A549 (cell line): ENCODE measurements around the gene ZNF536. TPM values are rescaled to one million over a fixed set of nuclear protein-coding genes. Genes with fewer than 3 reads are reported as not detected.

ENCODE experiments used
- ATAC-seq, 2 experiments: fragments of 200-7000 bp in 1 of 2; fragments of >200 bp in 1 of 2; cut with Nextera tagmentation in 1 of 2; cut with Tn5 transposase in 1 of 2; 3 replicates each; pipeline versions ENCODE4 v1.8.0 to v1.9.1; 2018 to 2020; ENCODE audit warnings: mild to moderate bottlenecking in 1 of 2, moderate library complexity in 1 of 2
- CTCF ChIA-PET: fragments of 300-600 bp; sonication (Branson Sonifier 250); formaldehyde crosslinking; extraction: SDS; loops from one replicate; lab custom pipeline; 2021; ENCODE audit warnings: antibody characterized with exemption, inconsistent platforms; lab: Yijun Ruan, JAX
- POLR2A ChIA-PET: fragments of 350-600 bp; formaldehyde crosslinking; extraction: SDS; loops from one replicate; lab custom pipeline; 2021; ENCODE audit warnings: antibody characterized with exemption, inconsistent platforms; lab: Yijun Ruan, JAX
- DNase-seq, 2 experiments: peaks; one replicate each; pipeline versions ENCODE4 v3.0.0 to v3.0.0-alpha.2; 2011 to 2016; ENCODE audit warnings: low read depth in 1 of 2, low spot score in 1 of 2
- FAIRE-seq: peaks from 2 replicates; lab custom pipeline; 2011; peaks lifted over from hg19 to GRCh38; lab: Jason Lieb, UNC
- H3K27ac ChIP-seq, 2 experiments: fragments of >200 bp; sonication (Bioruptor Twin); formaldehyde crosslinking; 3 replicates each; pipeline ENCODE4 v1.5.1; 2016 to 2017
- H3K4me1 ChIP-seq: fragments of >200 bp; sonication (Bioruptor Twin); formaldehyde crosslinking; 3 replicates; pipeline ENCODE4 v1.6.1; 2016
- H3K4me2 ChIP-seq: fragments of >200 bp; sonication (Bioruptor Twin); formaldehyde crosslinking; 3 replicates; pipeline ENCODE4 v1.6.1; 2016
- H3K4me3 ChIP-seq: fragments of >200 bp; sonication (Bioruptor Twin); formaldehyde crosslinking; 3 replicates; pipeline ENCODE4 v1.5.1; 2016
- H3K9me3 ChIP-seq: fragments of >200 bp; sonication (Bioruptor Twin); formaldehyde crosslinking; 3 replicates; pipeline ENCODE4 v1.6.1; 2016
- BHLHE40 ChIP-seq: IDR thresholded peaks from 2 replicates; pipeline ENCODE4 v1.6.1; 2012; ENCODE audit warnings: low read depth, low read length, inconsistent platforms
- CBX8 ChIP-seq: fragments of 200-600 bp; sonication (generic); IDR thresholded peaks from 2 replicates; pipeline ENCODE4 v1.6.1; 2016
- CHD2 ChIP-seq: fragments of 150-350 bp; IDR thresholded peaks from 2 replicates; pipeline ENCODE4 v1.6.1; 2014; ENCODE audit warnings: low read length; ENCODE audit not compliant: partially characterized antibody
- EHF ChIP-seq: fragments of 250-450 bp; sonication (Bioruptor Pico); IDR thresholded peaks from 2 replicates; pipeline ENCODE4 v1.5.0; 2020; ENCODE audit warnings: mild to moderate bottlenecking
- EHMT2 ChIP-seq: fragments of 200-600 bp; sonication (generic); IDR thresholded peaks from 2 replicates; pipeline ENCODE4 v1.6.1; 2016; ENCODE audit warnings: antibody characterized with exemption, low read depth, mild to moderate bottlenecking, moderate library complexity
- EP300 ChIP-seq, 2 experiments: fragments of >200 bp; sonication (Bioruptor Twin); formaldehyde crosslinking; IDR thresholded peaks; 2 replicates in 1 of 2; 3 replicates in 1 of 2; pipeline ENCODE4 v1.6.1; 2016 to 2017
- ESRRA ChIP-seq: fragments of 150-350 bp; IDR thresholded peaks from 2 replicates; pipeline ENCODE4 v1.6.1; 2014; ENCODE audit warnings: mild to moderate bottlenecking, low read length, borderline replicate concordance
- FOSB ChIP-seq: fragments of 250-450 bp; sonication (Bioruptor Pico); IDR thresholded peaks from 2 replicates; pipeline ENCODE4 v1.5.0; 2020; ENCODE audit warnings: mild to moderate bottlenecking, moderate library complexity
- FOXS1 ChIP-seq: fragments of 250-450 bp; sonication (Bioruptor Pico); IDR thresholded peaks from 2 replicates; pipeline ENCODE4 v1.5.0; 2020; ENCODE audit warnings: mild to moderate bottlenecking, moderate library complexity
- HDAC2 ChIP-seq: fragments of 200-600 bp; sonication (generic); IDR thresholded peaks from 2 replicates; pipeline ENCODE4 v1.6.1; 2016
- HOXB13 ChIP-seq: fragments of 250-450 bp; sonication (Bioruptor Pico); IDR thresholded peaks from 2 replicates; pipeline ENCODE4 v1.5.0; 2020; ENCODE audit warnings: low read depth, mild to moderate bottlenecking, moderate library complexity
- JUN ChIP-seq, 2 experiments: fragments of >200 bp; sonication (Bioruptor Twin); formaldehyde crosslinking; IDR thresholded peaks; 2 replicates in 1 of 2; 3 replicates in 1 of 2; pipeline ENCODE4 v1.6.1; 2016 to 2017
- KDM1A ChIP-seq: fragments of 200-600 bp; sonication (generic); IDR thresholded peaks from 2 replicates; pipeline ENCODE4 v1.6.1; 2016; ENCODE audit warnings: low read depth, mild to moderate bottlenecking
- NFE2L2 ChIP-seq: fragments of 150-350 bp; conservative IDR thresholded peaks from 2 replicates; pipeline ENCODE4 v1.6.1; 2014; ENCODE audit warnings: low read length
- RFX5 ChIP-seq: fragments of 450-650 bp; IDR thresholded peaks from 2 replicates; pipeline ENCODE4 v1.7.1; 2014; ENCODE audit warnings: antibody characterized with exemption, mild to moderate bottlenecking, moderate library complexity
- SMC3 ChIP-seq: fragments of >200 bp; sonication (Bioruptor Twin); formaldehyde crosslinking; IDR thresholded peaks from 3 replicates; pipeline ENCODE4 v1.6.1; 2018; ENCODE audit warnings: inconsistent platforms
- SREBF2 ChIP-seq: fragments of 450-650 bp; IDR thresholded peaks from 2 replicates; pipeline ENCODE4 v1.6.1; 2014; ENCODE audit warnings: mild to moderate bottlenecking, moderate library complexity
- TFCP2L1 ChIP-seq: fragments of 250-450 bp; sonication (Bioruptor Pico); IDR thresholded peaks from 2 replicates; pipeline ENCODE4 v1.5.0; 2021; ENCODE audit warnings: mild to moderate bottlenecking
- ZC3H11A ChIP-seq: fragments of 450-650 bp; IDR thresholded peaks from 2 replicates; pipeline ENCODE4 v1.6.1; 2014; ENCODE audit warnings: antibody characterized with exemption, mild to moderate bottlenecking
- ZNF302 ChIP-seq: fragments of 250-450 bp; sonication (Bioruptor Pico); IDR thresholded peaks from 2 replicates; pipeline ENCODE4 v1.9.0; 2021; ENCODE audit warnings: inconsistent platforms, mild to moderate bottlenecking, moderate library complexity
- WGBS: methylation state at CpG from one replicate; pipeline ENCODE4 v1.1.6; 2017; ENCODE audit errors: missing lambda C conversion rate; 5-methylcytosine and 5-hydroxymethylcytosine counted together
- polyA plus RNA-seq, 4 experiments: library from polyadenylated mRNA; depleted of rRNA in 3 of 4; stranded (reverse); fragments of >200 nt; fragmentation: RNase III in 1 of 4; extraction: RNeasy Plus Mini Kit Qiagen cat#74134 plus additional on column Dnase treatment in 1 of 4; gene quantifications; 2 replicates in 3 of 4; 3 replicates in 1 of 4; pipeline ENCODE4 v1.2.3, GENCODE V29; 2011 to 2017
- TF ChIP-seq, protein P1 (sequence below): IDR thresholded peaks from 2 replicates; pipeline ENCODE4 v1.6.1; 2012; ENCODE audit warnings: low read depth, borderline replicate concordance
- TF ChIP-seq, protein P2 (sequence below): fragments of >200 bp; sonication (Bioruptor Twin); formaldehyde crosslinking; IDR thresholded peaks from 2 replicates; pipeline ENCODE4 v1.6.1; 2016
- TF ChIP-seq, protein P3 (sequence below): fragments of >200 bp; sonication (Bioruptor Twin); formaldehyde crosslinking; IDR thresholded peaks from 3 replicates; pipeline ENCODE4 v1.6.1; 2016
- TF ChIP-seq, protein P4 (sequence below): IDR thresholded peaks from 2 replicates; pipeline ENCODE4 v1.6.1; 2012
- TF ChIP-seq, protein P5 (sequence below): fragments of 250-450 bp; sonication (Bioruptor Pico); IDR thresholded peaks from 2 replicates; pipeline ENCODE4 v1.5.0; 2020; ENCODE audit warnings: low read depth, mild to moderate bottlenecking, moderate library complexity

Gene ZNF536
- polyA plus RNA-seq, 2 of the 4 experiments (the other 2 are of a cell fraction): not detected

DNA sequence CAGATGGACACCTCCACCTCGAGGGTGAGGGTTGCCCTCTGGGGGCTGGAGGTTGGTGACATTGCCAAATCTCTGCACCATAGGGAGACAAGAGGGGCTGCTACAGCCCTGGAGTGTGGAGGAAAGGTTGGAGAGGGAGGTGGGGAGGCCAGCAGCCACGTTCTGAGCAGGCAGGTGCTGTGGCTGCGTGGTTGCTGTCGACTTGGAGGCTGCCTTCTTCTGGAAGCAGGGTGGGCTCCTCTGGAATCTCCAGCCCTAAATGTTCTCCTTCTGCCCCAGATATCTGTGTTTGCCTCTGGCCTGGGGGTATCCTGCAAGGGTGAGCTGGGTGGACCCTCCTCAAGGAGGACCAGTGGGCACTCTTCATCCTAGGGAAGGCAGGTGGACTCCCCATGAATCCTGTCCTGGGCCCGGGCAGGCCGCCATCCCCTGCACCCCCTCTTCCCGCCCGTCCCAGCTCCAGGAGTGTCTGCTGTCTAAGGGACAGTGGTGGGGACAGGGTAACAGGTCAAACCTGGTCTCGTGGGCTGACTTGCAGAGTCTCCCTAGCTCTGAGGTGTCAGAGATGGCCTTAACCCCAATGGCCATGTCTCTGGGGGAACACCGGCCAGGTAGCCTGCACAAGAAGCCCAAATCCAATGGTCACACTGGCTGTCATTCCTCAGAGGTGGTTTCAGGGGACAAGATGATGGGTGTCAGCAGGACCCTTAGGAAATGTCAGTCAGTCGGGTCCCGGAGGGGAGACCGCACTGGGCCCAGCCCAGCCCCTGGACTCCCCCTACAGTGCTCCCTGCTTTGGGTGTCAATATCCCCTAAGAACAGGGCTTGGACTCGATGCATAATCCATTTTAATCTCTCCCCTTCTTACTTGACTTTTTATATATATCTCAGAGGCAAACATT lies 32.3 kb upstream of the ZNF536 start:
- DNase-seq (no peak), FAIRE-seq (no peak), ATAC-seq (no peak)

DNA sequence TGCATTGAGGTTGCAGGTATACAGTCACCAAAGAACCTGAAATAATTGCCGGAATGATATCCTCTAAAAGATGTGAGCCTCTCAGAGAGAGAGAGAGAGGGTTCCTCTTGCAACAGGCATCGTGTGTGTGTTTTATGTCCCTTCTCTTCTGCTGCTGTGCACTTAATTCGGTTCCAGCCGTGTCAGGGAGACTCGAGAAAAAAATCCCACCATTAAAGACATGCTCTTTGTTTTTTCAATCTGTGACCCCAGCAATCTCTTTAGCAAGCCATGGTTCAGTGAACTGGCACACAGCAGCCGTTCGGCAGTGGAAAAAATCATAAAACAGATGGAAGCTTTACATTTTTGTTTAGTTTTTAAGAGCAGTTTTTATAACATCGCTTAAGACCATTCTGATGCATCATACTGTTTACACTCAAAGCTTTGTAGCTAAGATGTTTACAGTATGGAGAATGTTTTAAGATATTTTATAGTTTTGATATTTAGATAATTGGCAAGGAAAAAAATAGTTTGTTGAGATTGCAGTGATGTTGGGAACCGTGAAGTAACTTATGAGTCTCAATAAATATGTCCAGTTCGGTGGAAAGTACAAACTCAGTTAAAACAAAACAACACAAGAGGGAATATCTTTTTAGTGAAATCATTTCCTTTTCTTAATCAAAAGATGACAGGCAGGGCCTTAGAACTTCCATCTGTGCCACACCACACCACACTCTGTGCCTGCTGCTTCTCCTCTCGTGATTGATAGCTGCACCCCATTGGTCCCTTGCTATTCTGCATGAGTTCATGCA lies 31.2 kb upstream of the ZNF536 start:
- no peak for DNase-seq

More for the DNA sequence above, 32.3 kb upstream of the ZNF536 start:
- H3K4me2 ChIP-seq: no peak overlapping the region
- H3K4me1 ChIP-seq: no peaks in the 10 kb centered on the region
- no peak overlapping the region for H3K4me3 ChIP-seq
- CTCF ChIA-PET: no interaction called here
- no peaks in the 10 kb centered on the region; the same call in 2 of the 3 replicates for H3K9me3 ChIP-seq
- H3K27ac ChIP-seq: no peak overlapping the region
- no peak for TF ChIP-seq TFCP2L1 (CRISPR knock-in tag)
- no peak for TF ChIP-seq FOSB (CRISPR knock-in tag)
- TF ChIP-seq ZNF302 (CRISPR knock-in tag): no peak
- TF ChIP-seq EHMT2: no peak
- TF ChIP-seq BHLHE40: no peak
- TF ChIP-seq EHF (CRISPR knock-in tag): no peak
- no peak for TF ChIP-seq FOXS1 (CRISPR knock-in tag)
- no peak for TF ChIP-seq SMC3
- TF ChIP-seq EP300 (IDR thresholded peaks at IDR 0.05): no peak
- no peak for TF ChIP-seq SREBF2
- no peak for TF ChIP-seq HOXB13
- TF ChIP-seq, all 56 proteins: peak for 0
- POLR2A ChIA-PET: no interaction called here
- WGBS: 11% methylated on average over 14 of the region's 14 CpGs

DNA sequence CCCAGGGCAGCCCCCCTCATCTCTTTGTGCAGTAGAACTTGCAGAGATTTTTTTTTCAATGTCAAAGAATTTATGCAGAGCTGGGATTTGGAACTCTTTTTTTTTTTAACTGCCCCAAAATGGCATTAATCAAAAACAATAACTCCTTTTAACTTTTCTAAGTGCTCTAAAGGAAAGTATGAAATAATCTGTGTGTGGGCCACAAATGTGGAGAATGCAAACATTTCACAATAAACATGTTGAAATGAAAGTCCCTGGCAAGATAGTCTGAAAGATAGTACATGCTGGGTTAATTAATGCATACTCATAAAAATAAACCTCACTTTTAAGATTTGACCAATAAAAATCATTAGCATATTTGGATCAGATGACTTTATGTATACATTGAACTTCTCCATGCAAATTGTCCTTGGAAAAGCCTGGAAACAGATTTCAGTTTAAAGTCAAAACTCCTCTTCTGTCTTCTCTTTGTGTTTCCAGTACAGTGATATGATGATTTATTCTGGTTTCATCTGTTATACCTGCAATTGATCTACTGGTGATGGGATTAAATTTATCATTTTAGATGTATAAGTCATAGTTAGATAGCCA lies 30.5 kb upstream of the ZNF536 start:
- CTCF ChIA-PET: interaction anchor here (0.7 kb wide), 1 partner anchor 421 kb away, joined by 3 read pairs; no protein-coding TSS in a partner anchor
- TF ChIP-seq SMC3: no peak
- TF ChIP-seq RFX5: no peak
- TF ChIP-seq, protein P1, sequence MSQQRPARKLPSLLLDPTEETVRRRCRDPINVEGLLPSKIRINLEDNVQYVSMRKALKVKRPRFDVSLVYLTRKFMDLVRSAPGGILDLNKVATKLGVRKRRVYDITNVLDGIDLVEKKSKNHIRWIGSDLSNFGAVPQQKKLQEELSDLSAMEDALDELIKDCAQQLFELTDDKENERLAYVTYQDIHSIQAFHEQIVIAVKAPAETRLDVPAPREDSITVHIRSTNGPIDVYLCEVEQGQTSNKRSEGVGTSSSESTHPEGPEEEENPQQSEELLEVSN: no peak
- no peak for TF ChIP-seq SREBF2
- TF ChIP-seq CBX8: no peak
- TF ChIP-seq HDAC2: no peak
- TF ChIP-seq NFE2L2: no peak
- TF ChIP-seq, protein P2, sequence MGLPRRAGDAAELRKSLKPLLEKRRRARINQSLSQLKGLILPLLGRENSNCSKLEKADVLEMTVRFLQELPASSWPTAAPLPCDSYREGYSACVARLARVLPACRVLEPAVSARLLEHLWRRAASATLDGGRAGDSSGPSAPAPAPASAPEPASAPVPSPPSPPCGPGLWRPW: no peak
- TF ChIP-seq, protein P3, sequence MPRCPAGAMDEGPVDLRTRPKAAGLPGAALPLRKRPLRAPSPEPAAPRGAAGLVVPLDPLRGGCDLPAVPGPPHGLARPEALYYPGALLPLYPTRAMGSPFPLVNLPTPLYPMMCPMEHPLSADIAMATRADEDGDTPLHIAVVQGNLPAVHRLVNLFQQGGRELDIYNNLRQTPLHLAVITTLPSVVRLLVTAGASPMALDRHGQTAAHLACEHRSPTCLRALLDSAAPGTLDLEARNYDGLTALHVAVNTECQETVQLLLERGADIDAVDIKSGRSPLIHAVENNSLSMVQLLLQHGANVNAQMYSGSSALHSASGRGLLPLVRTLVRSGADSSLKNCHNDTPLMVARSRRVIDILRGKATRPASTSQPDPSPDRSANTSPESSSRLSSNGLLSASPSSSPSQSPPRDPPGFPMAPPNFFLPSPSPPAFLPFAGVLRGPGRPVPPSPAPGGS: no peak
- TF ChIP-seq HOXB13: no peak
- TF ChIP-seq CHD2: no peak
- TF ChIP-seq KDM1A: no peak

More for the DNA sequence above, 31.2 kb upstream of the ZNF536 start:
- Histone ChIP-seq H3K27ac (no peak overlapping the region), H3K4me2 (no peak overlapping the region), H3K4me3 (no peak overlapping the region), H3K4me1 (no peaks in the 10 kb centered on the region), H3K9me3 (no peaks in the 10 kb centered on the region)
- no peak for ATAC-seq
- TF ChIP-seq, protein P4, sequence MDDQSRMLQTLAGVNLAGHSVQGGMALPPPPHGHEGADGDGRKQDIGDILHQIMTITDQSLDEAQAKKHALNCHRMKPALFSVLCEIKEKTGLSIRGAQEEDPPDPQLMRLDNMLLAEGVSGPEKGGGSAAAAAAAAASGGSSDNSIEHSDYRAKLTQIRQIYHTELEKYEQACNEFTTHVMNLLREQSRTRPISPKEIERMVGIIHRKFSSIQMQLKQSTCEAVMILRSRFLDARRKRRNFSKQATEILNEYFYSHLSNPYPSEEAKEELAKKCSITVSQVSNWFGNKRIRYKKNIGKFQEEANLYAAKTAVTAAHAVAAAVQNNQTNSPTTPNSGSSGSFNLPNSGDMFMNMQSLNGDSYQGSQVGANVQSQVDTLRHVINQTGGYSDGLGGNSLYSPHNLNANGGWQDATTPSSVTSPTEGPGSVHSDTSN: no peak
- no peak for TF ChIP-seq EHF (CRISPR knock-in tag)
- no peak for TF ChIP-seq ESRRA
- TF ChIP-seq HOXB13: no peak
- TF ChIP-seq ZC3H11A: no peak
- TF ChIP-seq JUN (IDR thresholded peaks at IDR 0.05): no peak
- TF ChIP-seq, protein P5, sequence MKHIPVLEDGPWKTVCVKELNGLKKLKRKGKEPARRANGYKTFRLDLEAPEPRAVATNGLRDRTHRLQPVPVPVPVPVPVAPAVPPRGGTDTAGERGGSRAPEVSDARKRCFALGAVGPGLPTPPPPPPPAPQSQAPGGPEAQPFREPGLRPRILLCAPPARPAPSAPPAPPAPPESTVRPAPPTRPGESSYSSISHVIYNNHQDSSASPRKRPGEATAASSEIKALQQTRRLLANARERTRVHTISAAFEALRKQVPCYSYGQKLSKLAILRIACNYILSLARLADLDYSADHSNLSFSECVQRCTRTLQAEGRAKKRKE (CRISPR knock-in tag): no peak
- ChIA-PET CTCF (interaction anchor here (0.7 kb wide), 1 partner anchor 420 kb away, joined by 3 read pairs; no protein-coding TSS in a partner anchor), POLR2A (no interaction called here)
- FAIRE-seq: peak; percentile 86
- 12% methylated on average over 11 of the region's 11 CpGs for WGBS

More for the DNA sequence above, 30.5 kb upstream of the ZNF536 start:
- Histone ChIP-seq H3K4me1 (no peaks in the 10 kb centered on the region), H3K9me3 (0 out of 3 replicates have a peak, but pooled peaks cover 4% of the 10 kb centered on the region), H3K4me3 (no peak overlapping the region), H3K27ac (no peak overlapping the region), H3K4me2 (no peak overlapping the region)
- DNase-seq: no peak
- POLR2A ChIA-PET: no interaction called here
- no peak for ATAC-seq
- peak; percentile 77 for FAIRE-seq
